Hair follicular keratinocyte (primary cell): ENCODE measurements around the gene CPNE2. TPM values are rescaled to one million over a fixed set of nuclear protein-coding genes. Genes with fewer than 3 reads are reported as not detected.

Source experiments
- total RNA-seq: library from RNA; depleted of rRNA; stranded (reverse); fragments of >200 nt; gene quantifications from 2 replicates; pipeline ENCODE4 v1.2.3, GENCODE V29; 2015

CPNE2 gene
- total RNA-seq = 15.1 and 22.6 TPM in 2 replicates

GRCh38 chr16:57091975-57092785, at the start of gene CPNE2:
CPNE2 (plus strand) TSS chr16:57092583; CDS start chr16:57110743, 18,160 bp downstream.

DNA sequence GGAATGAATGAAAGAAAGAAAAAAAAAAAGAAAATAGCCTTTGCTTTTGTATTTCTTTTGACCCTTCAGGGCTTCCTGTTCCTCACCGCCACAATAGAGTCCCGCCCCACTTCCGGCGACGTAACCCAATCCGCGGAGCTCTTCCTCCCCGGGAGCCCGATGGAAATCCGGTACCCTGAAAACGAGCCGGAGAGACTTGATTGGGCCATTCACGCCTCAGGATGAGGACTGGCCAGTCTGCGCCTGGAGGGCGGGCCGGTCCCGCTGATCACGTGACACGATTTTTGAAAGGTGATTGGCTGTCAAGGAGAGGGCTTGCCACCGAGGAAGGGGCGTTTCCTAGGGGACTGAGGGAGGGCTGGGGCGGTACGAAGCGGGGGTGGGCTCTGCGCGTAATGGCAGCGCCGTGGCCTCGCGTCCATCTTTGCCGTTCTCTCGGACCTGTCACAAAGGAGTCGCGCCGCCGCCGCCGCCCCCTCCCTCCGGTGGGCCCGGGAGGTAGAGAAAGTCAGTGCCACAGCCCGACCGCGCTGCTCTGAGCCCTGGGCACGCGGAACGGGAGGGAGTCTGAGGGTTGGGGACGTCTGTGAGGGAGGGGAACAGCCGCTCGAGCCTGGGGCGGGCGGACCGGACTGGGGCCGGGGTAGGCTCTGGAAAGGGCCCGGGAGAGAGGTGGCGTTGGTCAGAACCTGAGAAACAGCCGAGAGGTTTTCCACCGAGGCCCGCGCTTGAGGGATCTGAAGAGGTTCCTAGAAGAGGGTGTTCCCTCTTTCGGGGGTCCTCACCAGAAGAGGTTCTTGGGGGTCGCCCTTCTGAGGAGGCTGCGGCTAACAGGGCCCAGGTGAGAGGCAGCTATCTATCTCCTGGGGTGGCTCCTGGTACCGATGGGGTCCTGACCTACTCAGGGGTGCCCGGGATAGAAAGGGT, 93.8 kb downstream of the CPNE2 start, which contains the start of the genes PSME3IP1 and RSPRY1:
Gene PSME3IP1, minus strand, starts transcription at position 95 of the 927 bp plus-strand sequence. CDS start 12,185 bp downstream, outside the sequence.
Gene RSPRY1, plus strand, starts transcription at position 385 of the 927 bp plus-strand sequence. CDS start 18,330 bp downstream, outside the sequence.

Other genes with a start within 250 kb of the CPNE2 start
- 0.08 TPM in 1 of 2 replicates, not detected in the other for gene SLC12A3, start 227.4 kb upstream of the CPNE2 start, total RNA-seq
- gene HERPUD1, start 160.4 kb upstream of the CPNE2 start, total RNA-seq = 185 and 220 TPM in 2 replicates
- gene CETP, start 130.6 kb upstream of the CPNE2 start, total RNA-seq = not detected in 2 replicates
- 1.5 and 1.6 TPM in 2 replicates for gene NLRC5, start 103.0 kb upstream of the CPNE2 start, total RNA-seq
- 47.6 and 66.3 TPM in 2 replicates for gene PSME3IP1, start 93.5 kb downstream of the CPNE2 start, total RNA-seq
- 27.6 and 27.8 TPM in 2 replicates for gene RSPRY1, start 93.7 kb downstream of the CPNE2 start, total RNA-seq
- 86.9 and 103 TPM in 2 replicates for gene ARL2BP, start 152.7 kb downstream of the CPNE2 start, total RNA-seq
- 9.0 and 12.4 TPM in 2 replicates for gene PLLP, start 192.1 kb downstream of the CPNE2 start, total RNA-seq